ELF-1 (cell line): ENCODE measurements around the gene NFASC.

ENCODE experiments used
- DNase-seq: peaks from one replicate; pipeline ENCODE4 v3.0.0-alpha.2; 2016; ENCODE audit warnings: low read depth, low spot score

Gene NFASC

DNA sequence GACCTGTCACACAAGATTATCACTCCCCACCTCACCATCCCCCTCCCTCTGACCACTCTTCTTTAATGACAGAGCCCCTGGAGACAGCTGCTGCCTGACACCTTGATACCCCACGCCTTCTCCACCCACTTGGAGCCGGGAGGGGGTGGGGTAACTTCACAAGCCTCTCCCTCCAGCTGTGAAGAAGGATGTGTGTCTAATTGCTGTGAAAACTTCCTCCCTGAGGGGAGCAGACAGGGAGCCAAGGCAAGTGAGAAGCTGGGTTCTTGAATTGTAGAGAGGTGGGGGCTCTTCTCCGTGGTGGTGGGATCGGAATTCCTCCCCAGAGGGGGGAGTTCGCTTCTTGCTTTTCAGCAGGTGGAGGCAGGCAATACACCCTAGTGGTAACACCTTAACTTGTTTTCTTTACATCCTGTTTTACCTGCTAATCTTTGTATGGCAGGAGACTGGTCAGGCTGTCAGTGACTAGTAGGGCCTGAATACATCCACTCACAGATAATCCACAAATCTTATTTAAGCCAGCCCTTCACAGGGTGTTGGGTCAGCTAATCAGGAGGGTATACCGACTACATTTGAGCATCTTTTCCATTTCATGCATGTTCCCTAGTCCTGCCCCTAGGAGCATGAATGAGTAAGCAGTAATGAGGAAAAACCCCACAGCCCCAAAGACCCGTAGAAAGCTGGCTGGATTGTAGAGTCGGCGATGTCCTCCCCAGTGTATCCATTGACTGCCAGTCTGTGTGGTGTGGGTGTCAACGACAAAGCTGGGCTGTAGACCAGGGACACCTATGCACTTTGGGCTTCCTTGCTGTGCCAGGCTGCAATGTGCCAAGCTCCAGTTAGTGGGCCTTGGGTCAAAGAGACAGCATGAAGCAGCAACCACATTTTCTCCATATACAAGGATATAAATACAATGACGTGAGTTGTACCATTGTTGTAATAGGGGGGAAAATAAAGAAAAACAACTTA lies 57.3 kb downstream of the NFASC start:
- DNase-seq = peak; percentile 87

DNA sequence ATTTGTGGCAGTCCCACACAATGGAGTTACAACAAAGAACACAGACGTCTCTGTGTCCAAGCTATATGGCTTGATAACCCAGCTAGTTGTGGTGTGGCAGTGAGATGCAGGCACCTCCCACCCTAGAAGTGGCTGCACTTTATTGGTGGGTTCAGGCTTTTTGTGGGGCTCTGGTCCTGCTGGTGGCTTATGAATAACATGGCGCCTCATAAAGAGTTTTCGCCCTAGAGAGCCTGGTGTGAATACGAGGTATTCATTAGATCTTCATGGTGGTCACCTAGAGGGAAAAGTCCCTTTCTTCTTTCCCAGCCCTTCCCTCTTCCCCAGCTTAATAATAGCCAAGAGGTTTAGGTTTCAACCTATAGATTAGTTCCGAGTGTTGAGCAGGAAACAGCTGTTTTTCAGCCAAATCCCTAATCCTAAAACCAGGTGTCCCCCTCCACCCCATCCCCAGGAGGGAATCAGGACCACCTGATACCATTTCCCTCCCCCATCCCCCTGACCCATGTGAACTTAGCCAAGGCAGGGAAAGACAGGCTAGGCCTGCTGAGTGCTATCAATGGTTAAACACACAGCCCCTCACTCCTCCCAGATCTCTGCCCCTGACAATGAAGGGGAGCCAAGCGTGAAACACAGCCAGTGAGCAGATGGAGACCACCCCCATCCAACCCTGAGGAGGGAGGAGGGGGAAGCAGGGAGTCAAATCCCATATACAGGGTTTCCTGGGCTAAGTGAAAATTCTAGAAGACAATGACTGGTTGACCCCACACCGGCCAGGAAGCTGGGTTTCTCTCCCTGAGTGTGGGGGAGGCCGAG lies 58.2 kb downstream of the NFASC start:
- DNase-seq = no peak

DNA sequence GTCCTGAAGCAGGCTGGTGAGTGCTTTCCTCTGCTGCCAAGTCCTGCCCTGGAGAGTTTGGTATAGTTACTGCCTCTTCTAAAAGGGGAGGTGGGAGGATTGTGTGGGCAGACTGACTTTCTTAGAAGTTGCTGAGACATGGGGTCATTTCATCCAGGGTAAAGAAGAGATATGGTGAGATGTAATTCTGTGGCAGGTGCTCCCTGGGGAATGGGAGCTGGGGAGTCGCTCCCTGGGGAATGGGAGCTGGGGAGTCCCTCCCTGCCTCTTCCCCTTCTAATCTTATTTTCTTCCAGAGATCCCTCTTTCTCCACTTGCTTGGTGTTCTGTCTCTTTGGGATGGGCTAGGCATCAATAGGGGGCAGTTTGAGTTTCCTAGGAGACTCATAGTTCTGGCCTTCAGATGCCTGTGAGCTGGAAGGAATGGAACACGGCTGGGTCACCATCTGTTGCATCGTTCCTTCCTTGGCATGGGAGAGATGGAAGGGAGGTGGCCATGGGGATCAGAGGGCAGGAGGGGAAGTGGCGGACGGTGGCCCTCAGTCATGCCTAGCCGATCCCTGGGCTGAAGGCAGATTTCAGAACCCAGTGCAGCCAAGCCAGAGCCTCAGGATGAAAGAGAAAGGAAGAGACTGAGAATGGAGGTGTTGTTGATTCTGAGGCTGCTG lies 59.0 kb downstream of the NFASC start:
- no peak for DNase-seq

DNA sequence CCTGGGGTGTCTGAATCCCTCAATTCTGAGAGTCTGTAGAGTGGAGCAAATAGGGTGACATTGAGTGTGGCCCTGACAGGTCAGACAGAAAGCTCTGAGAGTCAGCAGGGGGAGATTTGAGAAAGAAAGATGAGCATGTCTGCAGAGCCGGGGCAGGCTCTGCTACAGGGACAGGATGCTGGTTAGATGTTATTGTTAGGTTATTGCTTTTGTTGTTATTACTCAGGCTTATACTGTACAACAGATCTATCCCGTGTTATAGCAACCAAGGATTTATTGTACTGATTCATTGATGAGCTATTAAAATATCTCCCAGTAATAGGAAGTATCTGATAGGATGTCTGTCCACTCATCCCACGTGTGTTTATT lies 59.5 kb downstream of the NFASC start:
- no peak for DNase-seq

DNA sequence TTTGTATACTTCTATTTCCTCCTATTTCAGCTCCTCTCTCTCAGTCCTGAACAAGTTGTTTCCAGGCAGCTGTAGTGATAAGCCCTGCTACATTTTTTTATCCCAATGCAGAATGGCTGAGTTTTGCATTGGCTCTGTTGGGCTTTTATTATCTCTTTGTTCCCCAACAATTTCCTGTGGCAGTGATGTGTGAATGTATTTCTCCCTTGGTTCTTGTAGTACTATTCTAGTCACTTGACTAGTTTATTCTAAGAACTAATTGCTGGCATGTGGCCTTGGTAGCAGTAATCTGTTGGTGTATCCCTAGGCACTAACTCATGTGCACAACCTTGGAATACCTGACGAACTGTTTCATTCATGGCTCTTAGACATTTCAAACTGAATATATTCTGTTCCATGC lies 60.7 kb downstream of the NFASC start:
- DNase-seq = no peak

DNA sequence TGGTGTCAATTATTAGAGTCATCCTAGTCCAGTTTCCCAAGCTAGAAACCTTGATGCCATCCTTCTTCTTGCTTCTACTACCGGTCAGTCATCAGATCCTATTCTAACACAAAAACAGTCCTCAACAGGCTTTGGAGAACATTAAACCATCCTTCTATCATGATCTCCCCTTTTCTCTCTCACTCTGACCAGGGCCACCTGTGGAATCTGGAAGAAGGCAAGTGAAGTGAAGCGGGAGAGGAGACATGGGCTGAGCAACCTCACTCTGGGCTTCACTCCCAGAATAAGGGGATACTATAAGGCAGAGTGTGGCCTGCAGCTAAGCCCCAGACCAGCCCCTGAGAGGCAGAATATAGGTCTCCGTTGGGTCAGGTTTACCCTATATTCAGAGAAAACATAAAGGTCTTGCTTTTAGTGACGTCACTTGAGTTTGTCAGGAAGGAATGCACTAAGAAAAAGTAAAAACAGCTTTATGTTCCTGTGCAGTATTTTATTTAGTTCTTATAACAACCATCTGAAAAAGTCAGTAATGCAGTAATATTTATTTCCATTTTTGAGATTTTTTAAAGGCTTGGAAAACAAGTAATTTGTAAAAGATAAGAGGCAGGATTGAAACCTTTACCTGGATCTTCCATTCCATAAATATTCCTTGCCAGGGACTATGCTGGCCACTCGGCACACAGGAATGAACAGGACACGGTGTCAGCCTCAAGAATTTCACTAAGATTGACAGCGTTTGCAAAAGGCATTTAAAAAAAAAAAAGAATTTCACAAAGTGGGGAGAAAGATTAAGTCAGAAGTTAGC lies 61.3 kb downstream of the NFASC start:
- no peak for DNase-seq

DNA sequence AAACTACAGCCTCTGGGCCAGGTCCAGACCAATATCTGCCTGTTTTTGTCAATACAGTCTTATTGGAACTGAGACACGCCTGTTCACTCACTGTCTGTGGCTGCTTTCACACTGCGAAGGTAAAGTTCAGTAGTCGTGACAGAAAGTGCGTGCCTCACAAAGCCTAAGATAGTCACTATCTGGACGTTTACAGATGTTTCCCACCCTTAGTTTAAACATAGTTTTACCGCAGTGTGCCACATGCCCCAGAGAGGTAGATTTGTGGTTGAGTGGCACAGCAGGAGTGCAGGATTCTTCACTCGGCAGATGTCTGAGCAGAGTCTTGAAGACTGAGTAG lies 61.9 kb downstream of the NFASC start:
- no peak for DNase-seq

DNA sequence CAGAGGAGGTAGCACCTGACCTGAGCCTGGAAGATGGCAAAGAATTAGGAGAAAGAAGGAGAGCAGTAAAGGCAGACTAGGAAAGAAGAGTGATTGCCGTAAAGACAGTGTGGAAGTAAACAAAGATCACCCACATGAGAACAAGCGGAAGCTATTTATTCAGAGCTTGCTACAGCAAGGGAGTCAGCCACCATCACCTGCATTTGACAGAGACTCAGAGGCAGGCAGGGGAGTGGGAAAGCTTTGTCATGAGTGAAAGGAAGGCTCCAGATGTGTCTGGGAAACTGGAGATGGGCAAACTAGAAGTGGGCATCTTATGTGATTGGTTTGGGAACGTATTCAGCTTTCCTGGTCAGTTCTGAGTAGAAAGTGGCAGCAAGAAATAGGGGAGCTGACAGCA lies 64.5 kb downstream of the NFASC start:
- no peak for DNase-seq

DNA sequence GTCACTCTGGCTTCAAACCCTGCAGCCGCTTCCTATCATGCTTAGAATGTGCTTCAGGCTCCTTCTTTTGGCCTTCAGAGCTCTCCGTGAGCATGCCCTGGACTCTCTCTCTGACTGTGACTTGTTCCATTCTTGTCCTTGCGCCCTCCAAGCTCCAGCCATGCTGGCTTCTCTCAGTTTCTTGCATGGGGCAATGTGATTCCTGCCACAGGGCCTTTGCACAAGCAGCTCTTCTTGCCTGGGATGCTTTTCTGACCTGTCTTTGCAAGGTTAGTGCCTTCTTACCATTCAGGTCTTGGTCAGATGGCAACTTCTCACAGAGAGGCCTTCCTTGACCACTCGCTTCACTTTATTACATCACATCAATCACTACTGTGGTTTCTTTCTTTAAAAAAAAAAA lies 66.1 kb downstream of the NFASC start:
- no peak for DNase-seq

DNA sequence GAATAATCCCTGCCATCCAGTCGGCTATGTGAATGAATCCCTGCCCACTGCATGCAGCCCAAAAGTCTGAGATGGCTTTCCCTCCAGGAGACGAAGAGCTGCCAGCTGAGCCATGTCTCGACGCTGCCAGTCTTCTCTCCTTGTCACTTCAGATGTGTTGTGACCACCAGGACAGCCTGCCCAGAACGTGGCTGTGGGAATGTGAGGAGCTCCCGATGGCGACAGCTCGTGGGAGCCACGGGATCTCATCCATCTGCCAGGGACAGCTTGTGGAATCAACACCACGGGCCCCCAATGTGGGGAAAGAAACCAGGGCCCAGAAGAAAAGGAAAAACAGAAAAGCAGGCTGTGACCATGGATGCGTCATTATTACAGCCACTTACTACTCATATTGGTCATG lies 67.2 kb downstream of the NFASC start:
- no peak for DNase-seq

DNA sequence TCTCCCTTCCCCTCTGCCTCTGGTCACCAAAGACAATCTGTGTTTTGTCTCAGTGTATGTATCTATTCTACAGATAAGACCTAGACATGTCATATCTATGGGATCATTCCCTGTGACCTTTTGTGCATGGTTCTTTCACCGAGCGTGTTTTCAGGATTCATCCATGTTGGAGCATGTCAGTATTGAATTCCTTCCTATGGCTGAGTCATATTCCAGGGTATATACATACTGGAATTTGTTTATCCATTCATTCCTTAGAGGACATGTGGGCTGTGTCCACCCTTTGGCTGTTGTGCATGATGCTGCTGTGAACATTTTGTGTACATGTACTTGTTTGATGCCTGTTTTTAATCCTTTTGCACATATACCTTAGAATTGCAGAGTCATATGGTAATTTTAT lies 69.9 kb downstream of the NFASC start:
- no peak for DNase-seq

DNA sequence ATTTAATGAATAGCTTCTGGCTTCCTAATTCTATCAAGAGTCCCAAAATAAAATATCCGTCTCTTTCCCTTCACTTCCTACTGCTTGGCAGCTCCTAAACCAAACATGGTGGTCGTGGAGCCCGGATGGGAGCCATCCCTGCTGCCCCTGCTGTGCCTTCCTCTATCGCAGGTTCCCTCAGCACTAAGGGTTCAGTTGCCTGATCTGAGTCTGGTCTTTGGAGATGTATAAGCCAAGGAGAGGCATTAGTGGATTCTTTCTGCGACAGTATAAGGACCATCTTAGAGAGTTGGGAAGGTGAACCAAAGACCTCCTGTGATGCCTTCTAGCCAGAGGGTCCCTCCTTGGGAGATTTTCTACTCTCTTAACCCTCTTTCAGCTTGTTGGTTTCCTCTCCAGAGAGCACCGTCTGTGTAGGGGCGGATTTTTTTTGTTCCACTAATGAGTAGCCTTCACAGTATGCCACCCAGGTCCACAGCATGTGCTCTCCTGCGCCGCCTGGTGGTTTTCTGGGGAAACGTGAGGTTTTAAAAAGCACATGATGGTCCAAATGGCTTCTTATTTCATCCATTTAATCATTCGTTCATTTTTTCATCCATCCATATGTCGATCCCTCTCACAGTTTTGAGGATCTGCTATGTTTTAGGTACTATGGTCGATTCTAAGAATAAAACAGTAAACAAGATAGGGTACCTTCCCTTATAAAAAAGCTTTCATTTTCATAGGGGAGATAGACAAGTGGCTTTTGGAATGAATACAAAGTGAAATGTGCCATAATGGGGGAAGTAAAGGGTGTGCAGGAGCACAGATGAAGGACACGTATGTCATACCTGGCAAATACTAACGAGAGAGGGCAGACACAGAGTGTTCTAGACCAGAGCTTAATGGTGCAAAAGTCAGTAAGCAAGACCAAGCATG lies 71.0 kb downstream of the NFASC start:
- peak; percentile 81 for DNase-seq

DNA sequence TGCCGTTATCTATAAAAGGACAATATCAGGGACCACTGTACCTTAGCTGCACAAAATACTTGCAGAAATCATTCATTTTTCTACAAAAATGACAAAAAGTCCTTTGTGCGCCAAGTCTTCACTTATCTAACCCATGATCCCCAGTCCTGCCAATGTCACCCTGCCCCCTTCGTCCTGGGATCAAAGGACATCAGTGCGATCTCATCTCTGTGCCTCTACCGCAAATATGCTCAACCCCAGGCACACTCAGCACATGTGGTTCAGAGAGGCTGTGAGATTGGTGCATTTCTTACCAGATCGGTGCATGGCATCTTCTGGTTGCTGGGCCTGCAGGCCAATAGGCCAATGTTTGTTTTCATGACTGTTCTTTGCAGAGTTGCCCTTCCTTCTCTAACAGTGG lies 72.8 kb downstream of the NFASC start:
- no peak for DNase-seq

DNA sequence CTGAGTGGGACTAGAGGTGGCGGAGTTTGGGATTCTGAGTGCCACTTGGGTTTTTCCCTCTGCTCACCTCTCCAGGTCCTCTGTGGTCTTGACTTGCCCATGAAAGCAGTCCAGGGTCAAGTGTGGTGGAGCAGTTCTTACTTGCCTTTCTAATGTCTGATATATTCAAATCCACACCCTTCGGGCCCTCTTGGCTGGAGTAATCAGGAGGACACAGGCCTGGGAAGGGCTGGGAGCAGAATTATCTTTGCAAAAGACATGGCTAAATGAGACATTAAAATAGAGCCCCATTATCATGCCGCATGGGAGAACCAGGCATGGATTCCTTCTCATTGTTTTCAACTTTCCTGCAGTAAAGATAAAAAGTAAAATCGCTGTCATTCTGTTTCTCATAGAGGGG lies 74.0 kb downstream of the NFASC start:
- no peak for DNase-seq

DNA sequence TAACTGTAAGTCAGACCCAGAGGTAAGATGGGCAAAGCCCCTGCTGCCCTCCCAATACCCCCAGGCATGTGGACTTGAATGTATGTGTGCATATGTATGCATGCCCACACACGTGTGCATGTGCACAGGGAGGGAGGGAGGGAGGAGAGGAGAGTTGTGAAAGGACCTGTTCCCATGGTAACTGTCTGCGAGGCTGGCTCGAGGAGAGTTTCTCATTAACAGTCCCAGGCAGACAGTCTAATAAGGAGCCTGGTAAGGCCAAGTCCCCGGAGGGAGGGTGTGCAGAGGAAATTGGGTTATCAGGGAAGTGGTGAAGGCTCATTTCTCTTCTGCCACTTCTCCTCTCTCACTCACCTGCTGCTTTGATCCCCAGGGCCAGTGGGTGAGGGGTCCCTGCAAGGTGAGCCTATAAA lies 74.9 kb downstream of the NFASC start:
- no peak for DNase-seq

DNA sequence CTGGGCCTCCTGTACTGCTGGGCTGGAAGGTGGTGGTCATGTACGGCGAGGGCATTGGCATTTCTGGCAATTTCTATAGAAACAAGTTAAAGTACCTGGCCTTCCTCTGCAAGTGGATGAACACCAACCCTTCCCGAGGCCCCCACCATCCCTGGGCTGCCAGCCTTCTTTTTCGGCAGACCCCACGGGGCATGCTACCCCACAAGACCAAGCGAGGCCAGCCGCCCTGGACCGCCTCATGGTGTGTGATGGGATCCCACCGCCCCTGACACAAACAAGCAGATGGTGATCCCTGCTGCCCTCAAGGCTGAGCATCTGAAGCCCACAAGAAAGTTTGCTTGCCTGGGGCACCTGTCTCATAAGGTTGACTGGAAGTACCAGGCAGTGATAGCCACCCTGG lies 76.0 kb downstream of the NFASC start:
- no peak for DNase-seq

DNA sequence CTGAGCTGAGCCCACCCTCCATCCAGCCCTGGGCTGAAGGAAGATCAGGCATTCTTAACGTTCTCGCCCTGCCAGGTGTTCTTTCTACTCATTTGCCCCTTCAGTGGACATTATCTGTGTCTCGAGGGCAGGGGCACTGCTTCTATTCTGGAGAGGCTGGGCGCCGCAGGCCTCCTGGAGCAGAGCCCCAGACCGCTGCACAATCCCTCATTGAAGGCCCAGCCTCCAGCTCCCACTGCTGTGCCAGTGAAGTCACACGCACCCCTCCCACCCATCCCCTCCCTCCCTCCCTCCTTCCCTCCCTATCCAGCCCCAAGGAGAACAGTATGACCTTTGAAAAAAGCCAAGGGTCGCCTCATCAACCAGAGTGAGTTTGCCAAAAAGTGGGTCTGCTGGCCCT lies 76.7 kb downstream of the NFASC start:
- no peak for DNase-seq

DNA sequence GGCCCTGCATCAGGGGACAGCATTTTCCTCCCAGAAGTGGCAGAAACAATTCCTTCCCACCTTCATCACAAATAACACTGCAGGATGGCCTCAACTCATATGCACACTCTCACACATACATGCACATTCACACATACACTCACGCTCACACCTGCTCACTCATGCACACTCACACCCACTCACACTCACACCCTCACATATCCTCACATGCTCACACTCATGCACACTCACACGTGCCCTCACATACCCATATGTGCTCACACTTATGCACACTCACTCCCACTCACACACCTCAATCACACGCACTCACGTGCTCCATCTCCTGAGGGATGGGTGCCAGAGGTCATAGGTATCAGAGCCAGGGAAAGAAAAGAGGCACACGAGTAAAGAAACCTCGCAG lies 77.1 kb downstream of the NFASC start:
- DNase-seq = no peak

DNA sequence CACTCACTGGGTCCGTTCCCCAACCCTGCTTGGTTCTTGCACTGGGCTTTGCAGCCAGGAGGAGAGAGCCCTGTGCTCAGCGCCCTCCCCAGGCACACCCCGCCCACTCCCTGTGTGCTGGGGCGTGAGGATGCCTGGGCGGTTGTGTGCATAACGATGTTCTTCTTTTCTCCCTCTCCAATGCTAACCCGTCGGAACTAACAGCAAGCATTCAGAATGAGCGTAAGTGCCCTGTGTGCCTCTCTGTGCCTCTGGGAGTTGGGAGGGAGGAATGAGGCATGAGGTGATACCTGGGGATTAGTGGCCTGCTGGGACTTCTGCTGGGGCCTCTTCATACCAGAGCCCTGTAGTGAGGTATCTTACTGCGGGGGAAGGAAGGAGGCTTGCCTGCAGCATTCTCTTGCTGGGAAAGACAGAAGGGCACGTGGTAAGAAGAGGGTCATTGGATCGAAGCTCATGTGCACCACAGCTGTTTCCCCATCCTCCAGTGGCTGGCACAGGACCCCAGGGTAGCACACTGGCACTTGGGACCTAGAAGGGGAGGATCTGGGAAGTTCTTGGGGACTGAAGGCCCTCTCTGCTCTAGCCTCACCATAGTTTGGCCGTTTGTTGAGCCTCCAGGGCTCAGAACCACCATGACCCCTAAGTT lies 79.8 kb downstream of the NFASC start:
- DNase-seq = no peak
